H1 (cell line): ENCODE results near the gene FAM83B. TPM values are rescaled to one million over a fixed set of nuclear protein-coding genes. Genes with fewer than 3 reads are reported as not detected.

Source experiments
- CTCF ChIA-PET: fragments of 300-600 bp; sonication (Branson Sonifier 250); formaldehyde crosslinking; loops from one replicate; lab custom pipeline; 2021; ENCODE audit not compliant: partially characterized antibody; lab: Charles Lee
- POLR2A ChIA-PET: fragments of 300-600 bp; sonication (Branson Sonifier 250); formaldehyde crosslinking; loops from one replicate; lab custom pipeline; 2021; ENCODE audit warnings: inconsistent platforms; ENCODE audit not compliant: partially characterized antibody; lab: Charles Lee
- DNase-seq, 2 experiments: peaks; one replicate each; pipeline versions ENCODE4 v3.0.0 to v3.0.0-alpha.2; 2010 to 2022; ENCODE audit warnings: low spot score in 2 of 2, low read depth in 1 of 2, mixed read lengths in 1 of 2
- FAIRE-seq: peaks from 2 replicates; lab custom pipeline; 2011; peaks lifted over from hg19 to GRCh38; lab: Jason Lieb, UNC
- H2AFZ ChIP-seq: 2 replicates; pipeline ENCODE4 v1.8.1; 2012; ENCODE audit warnings: low read length, inconsistent platforms
- H2AK5ac ChIP-seq: 2 replicates; pipeline ENCODE4 v1.6.1; 2013; ENCODE audit warnings: low read depth, low read length
- H2BK120ac ChIP-seq: replicated peaks from 2 replicates; pipeline ENCODE3; 2013; ENCODE audit warnings: low read depth, low read length, inconsistent platforms
- H2BK12ac ChIP-seq: 2 replicates; pipeline ENCODE4 v1.6.1; 2013; ENCODE audit warnings: low read depth, low read length
- H2BK15ac ChIP-seq: 2 replicates; pipeline ENCODE4 v1.6.1; 2013; ENCODE audit warnings: low read length
- H2BK20ac ChIP-seq: 2 replicates; pipeline ENCODE4 v1.6.1; 2013; ENCODE audit warnings: low read length
- H2BK5ac ChIP-seq: 2 replicates; pipeline ENCODE4 v1.6.1; 2013; ENCODE audit warnings: low read depth, low read length
- H3K14ac ChIP-seq: 2 replicates; pipeline ENCODE4 v1.6.1; 2013; ENCODE audit warnings: inconsistent platforms; ENCODE audit not compliant: insufficient read length
- H3K18ac ChIP-seq: 2 replicates; pipeline ENCODE4 v1.6.1; 2013; ENCODE audit warnings: low read length; ENCODE audit errors: extremely low read depth
- H3K23ac ChIP-seq: 2 replicates; pipeline ENCODE4 v1.6.1; 2013; ENCODE audit warnings: inconsistent platforms; ENCODE audit not compliant: insufficient read length
- H3K23me2 ChIP-seq: 2 replicates; pipeline ENCODE4 v1.6.1; 2013; ENCODE audit warnings: low read depth, low read length
- H3K27ac ChIP-seq: 2 replicates; pipeline ENCODE4 v1.6.1; 2011; ENCODE audit warnings: low read depth, low read length, inconsistent platforms
- H3K27me3 ChIP-seq, 4 experiments: replicated peaks in 1 of 4; 1 replicate in 1 of 4; 2 replicates in 3 of 4; pipeline versions ENCODE4 v1.6.1 to v1.8.1; 2011 to 2013; ENCODE audit warnings: low read length in 3 of 4, mild to moderate bottlenecking in 3 of 4, inconsistent platforms in 2 of 4, mixed read lengths in 2 of 4, moderate library complexity in 1 of 4; ENCODE audit not compliant: control insufficient read depth in 3 of 4, insufficient read depth in 3 of 4; ENCODE audit errors: extremely low read depth in 1 of 4
- H3K36me3 ChIP-seq, 4 experiments: 2 replicates each; pipeline versions ENCODE4 v1.6.1 to v1.8.1; 2011 to 2013; ENCODE audit warnings: mild to moderate bottlenecking in 4 of 4, low read length in 3 of 4, moderate library complexity in 2 of 4, control low read depth in 1 of 4, inconsistent platforms in 1 of 4; ENCODE audit not compliant: insufficient read depth in 4 of 4, control insufficient read depth in 2 of 4
- H3K4ac ChIP-seq: replicated peaks from 2 replicates; pipeline ENCODE3; 2013; ENCODE audit warnings: low read length, low read depth, mixed read lengths, inconsistent platforms; ENCODE audit not compliant: insufficient read length
- H3K4me1 ChIP-seq, 4 experiments: replicated peaks in 1 of 4; 1 replicate in 1 of 4; 2 replicates in 3 of 4; pipeline versions ENCODE4 v1.6.1 to v1.8.1; 2011 to 2013; ENCODE audit warnings: low read length in 3 of 4, inconsistent platforms in 2 of 4, mixed read lengths in 1 of 4; ENCODE audit not compliant: insufficient read depth in 4 of 4, control insufficient read depth in 3 of 4
- H3K4me2 ChIP-seq, 2 experiments: 2 replicates each; pipeline versions ENCODE4 v1.6.1 to v1.8.1; 2011 to 2013; ENCODE audit warnings: low read depth in 2 of 2, low read length in 2 of 2, control low read depth in 1 of 2, inconsistent platforms in 1 of 2, mild to moderate bottlenecking in 1 of 2; ENCODE audit not compliant: insufficient read depth in 1 of 2
- H3K4me3 ChIP-seq, 4 experiments: fragments of 200-600, 300-600 bp in 1 of 4; sonication (generic), shearing (Covaris generic), sonication (Bioruptor Twin) in 1 of 4; 2 replicates each; pipeline versions ENCODE4 v1.5.1 to v1.8.1; 2011 to 2016; ENCODE audit warnings: low read length in 4 of 4, low read depth in 3 of 4, control low read depth in 2 of 4, inconsistent platforms in 2 of 4, mild to moderate bottlenecking in 2 of 4, mixed read lengths in 1 of 4, moderate library complexity in 1 of 4; ENCODE audit not compliant: insufficient read depth in 2 of 4; ENCODE audit errors: extremely low read depth in 1 of 4
- H3K56ac ChIP-seq: replicated peaks from 2 replicates; pipeline ENCODE3; 2013; ENCODE audit warnings: low read depth, mild to moderate bottlenecking, mixed read lengths, low read length, inconsistent platforms; ENCODE audit not compliant: insufficient read length
- H3K79me1 ChIP-seq: 2 replicates; pipeline ENCODE4 v1.6.1; 2013; ENCODE audit warnings: low read depth, low read length, control low read depth
- H3K79me2 ChIP-seq, 2 experiments: 2 replicates each; pipeline versions ENCODE4 v1.6.1 to v1.8.1; 2012 to 2013; ENCODE audit warnings: low read length in 2 of 2, mild to moderate bottlenecking in 2 of 2, inconsistent platforms in 1 of 2; ENCODE audit not compliant: insufficient read depth in 2 of 2, control insufficient read depth in 1 of 2
- H3K9ac ChIP-seq, 4 experiments: replicated peaks in 1 of 4; 1 replicate in 1 of 4; 2 replicates in 3 of 4; pipeline versions ENCODE4 v1.6.1 to v1.8.1; 2011 to 2013; ENCODE audit warnings: low read depth in 3 of 4, low read length in 3 of 4, control low read depth in 2 of 4, mild to moderate bottlenecking in 2 of 4, moderate library complexity in 2 of 4, inconsistent platforms in 1 of 4; ENCODE audit errors: extremely low read depth in 1 of 4
- H3K9me3 ChIP-seq, 2 experiments: 2 replicates each; pipeline versions ENCODE4 v1.6.1 to v1.8.1; 2012 to 2013; ENCODE audit warnings: mild to moderate bottlenecking in 2 of 2, moderate library complexity in 2 of 2, control low read depth in 1 of 2, inconsistent platforms in 1 of 2, low read depth in 1 of 2, low read length in 1 of 2, mixed read lengths in 1 of 2; ENCODE audit not compliant: insufficient read depth in 2 of 2
- H4K20me1 ChIP-seq, 2 experiments: replicated peaks in 1 of 2; 2 replicates each; pipeline versions ENCODE3 to v1.8.1; 2011 to 2013; ENCODE audit warnings: inconsistent platforms in 2 of 2, low read length in 2 of 2, mild to moderate bottlenecking in 1 of 2; ENCODE audit not compliant: insufficient read depth in 2 of 2, control insufficient read depth in 1 of 2
- H4K5ac ChIP-seq: 2 replicates; pipeline ENCODE4 v1.6.1; 2013; ENCODE audit warnings: low read length, low read depth, mixed read lengths, inconsistent platforms; ENCODE audit not compliant: insufficient read length
- H4K8ac ChIP-seq: 2 replicates; pipeline ENCODE4 v1.8.0; 2013; ENCODE audit warnings: mild to moderate bottlenecking, moderate library complexity, low read length, inconsistent platforms; ENCODE audit not compliant: insufficient read depth; ENCODE audit errors: extremely low read depth
- H4K91ac ChIP-seq: replicated peaks from 2 replicates; pipeline ENCODE3; 2013; ENCODE audit warnings: low read length, mixed read lengths, inconsistent platforms; ENCODE audit not compliant: insufficient read length
- ATF2 ChIP-seq: IDR thresholded peaks from 2 replicates; pipeline ENCODE4 v1.6.1; 2012; ENCODE audit warnings: low read length, inconsistent platforms
- BRCA1 ChIP-seq: IDR thresholded peaks from 2 replicates; pipeline ENCODE4 v1.6.1; 2012; ENCODE audit warnings: low read depth, low read length, improper control_type of control experiment
- EZH2 ChIP-seq: fragments of 200-600 bp; sonication (generic); IDR thresholded peaks from 2 replicates; pipeline ENCODE4 v1.7.1; 2012; ENCODE audit warnings: low read depth, mild to moderate bottlenecking, moderate library complexity, low read length, inconsistent platforms; ENCODE audit not compliant: severe bottlenecking
- JUN ChIP-seq: IDR thresholded peaks from 2 replicates; pipeline ENCODE4 v1.6.1; 2011; ENCODE audit warnings: low read depth, mild to moderate bottlenecking, improper control_type of control experiment, low read length
- KDM5A ChIP-seq: fragments of 200-600 bp; IDR thresholded peaks from 2 replicates; pipeline ENCODE4 v1.7.1; 2012; ENCODE audit warnings: mild to moderate bottlenecking, low read length, inconsistent platforms, mixed read lengths
- NANOG ChIP-seq: IDR thresholded peaks from 2 replicates; pipeline ENCODE4 v1.6.1; 2011; ENCODE audit warnings: low read length, low read depth, mild to moderate bottlenecking, inconsistent platforms; ENCODE audit not compliant: insufficient read depth, poor library complexity, severe bottlenecking
- POLR2AphosphoS5 ChIP-seq: IDR thresholded peaks from 2 replicates; pipeline ENCODE4 v1.6.1; 2011; ENCODE audit warnings: low read depth, low read length
- SIX5 ChIP-seq: IDR thresholded peaks from 2 replicates; pipeline ENCODE4 v1.6.1; 2011; ENCODE audit warnings: mild to moderate bottlenecking, low read depth, low read length
- SP4 ChIP-seq: IDR thresholded peaks from 2 replicates; pipeline ENCODE4 v1.6.1; 2012; ENCODE audit warnings: low read length, inconsistent platforms
- TBP ChIP-seq: IDR thresholded peaks from 2 replicates; pipeline ENCODE4 v1.6.1; 2011; ENCODE audit warnings: low read depth, low read length, improper control_type of control experiment
- TCF12 ChIP-seq: IDR thresholded peaks from 2 replicates; pipeline ENCODE4 v1.6.1; 2011; ENCODE audit warnings: low read depth, mild to moderate bottlenecking, low read length
- USF2 ChIP-seq: IDR thresholded peaks from 2 replicates; pipeline ENCODE4 v1.6.1; 2011; ENCODE audit warnings: low read length, improper control_type of control experiment
- ZNF274 ChIP-seq: IDR thresholded peaks from 2 replicates; pipeline ENCODE4 v1.7.0; 2012; ENCODE audit warnings: low read length, borderline replicate concordance; ENCODE audit errors: extremely low read depth
- WGBS, 2 experiments: shearing (Covaris generic) in 1 of 2; methylation state at CpG; one replicate each; pipeline versions ENCODE4 v1.1.6 to v1.1.7; 2013 to 2015; ENCODE audit warnings: low lambda C conversion rate in 2 of 2, mixed read lengths in 2 of 2, inconsistent platforms in 1 of 2, low coverage in 1 of 2, missing lambda C conversion rate in 1 of 2; ENCODE audit not compliant: insufficient replicate concordance in 2 of 2, insufficient coverage in 1 of 2, insufficient read length in 1 of 2; ENCODE audit errors: extremely low coverage in 1 of 2, missing lambda C conversion rate in 1 of 2; 5-methylcytosine and 5-hydroxymethylcytosine counted together
- polyA plus RNA-seq, 7 experiments: library from polyadenylated mRNA; depleted of rRNA in 3 of 7; stranded (reverse) in 5 of 7; unstranded in 2 of 7; fragments of >200 nt in 5 of 7; fragments of 200-250 nt in 2 of 7; gene quantifications; 1 replicate in 5 of 7; 2 replicates in 1 of 7; 4 replicates in 1 of 7; pipeline versions ENCODE4 v1.2.1 to v1.2.3, GENCODE V29; 2011 to 2013; ENCODE audit warnings: missing spikeins in 2 of 7, mixed read lengths in 2 of 7
- total RNA-seq: library from RNA; stranded (reverse); fragmentation: NEBNext Ultra II Directional; extraction: Animal tissue kit (Norgen Biotek cat#: 25700); gene quantifications from 2 replicates; pipeline ENCODE4 v1.2.1, GENCODE V29; 2021

The FAM83B gene
- total and polyA plus RNA-seq, 2 of the 8 experiments (the other 6 are each of a cell fraction or from before 2014, with no cell fraction given): 0.71 to 5.7 TPM

- H4K91ac ChIP-seq: no peak overlapping the region
- no peak overlapping the region for H3K14ac ChIP-seq
- H3K4ac ChIP-seq: no peak overlapping the region
- no peak overlapping the region for H4K5ac ChIP-seq
- H3K4me1 ChIP-seq: no peaks in the 10 kb centered on the region
- H3K4me2 ChIP-seq: no peak overlapping the region
- no peak overlapping the region for H3K4me3 ChIP-seq
- no peak overlapping the region for H2BK120ac ChIP-seq
- H3K79me2 ChIP-seq: no peaks in the 10 kb centered on the region
- no peak overlapping the region for H2BK12ac ChIP-seq
- no peaks in the 10 kb centered on the region for H3K27me3 ChIP-seq
- no peak overlapping the region for H3K27ac ChIP-seq
- H3K9me3 ChIP-seq: no peaks in the 10 kb centered on the region
- H3K36me3 ChIP-seq: no peaks in the 10 kb centered on the region
- no peak overlapping the region for H3K56ac ChIP-seq
- H2AFZ ChIP-seq: no peak overlapping the region
- no peak overlapping the region for H2BK5ac ChIP-seq
- no peak overlapping the region for H3K23ac ChIP-seq
- POLR2A ChIA-PET: no interaction called here
- H2BK15ac ChIP-seq: no peak overlapping the region
- no peak overlapping the region for H3K9ac ChIP-seq
- H3K18ac ChIP-seq: no peak overlapping the region
- CTCF ChIA-PET: interaction anchor here (1.9 kb wide), 1 partner anchor 26 kb away, joined by 5 read pairs; the partner anchor contains the start of gene FAM83B
- DNase-seq (no peak), FAIRE-seq (no peak)
- no peak overlapping the region for H2AK5ac ChIP-seq
- no peaks in the 10 kb centered on the region for H4K20me1 ChIP-seq
- no peak overlapping the region for H2BK20ac ChIP-seq
- no peaks in the 10 kb centered on the region for H3K79me1 ChIP-seq
- no peaks in the 10 kb centered on the region for H3K23me2 ChIP-seq
- 95% methylated on average over 1 of the region's 1 CpG; no CpG with 5 or more reads in 1 of the 2 experiments for WGBS, 2 experiments
- no peak overlapping the region for H4K8ac ChIP-seq
- TF ChIP-seq NANOG: no peak
- no peak for TF ChIP-seq ZNF274
- TF ChIP-seq POLR2AphosphoS5: no peak
- no peak for TF ChIP-seq EZH2
- no peak for TF ChIP-seq BRCA1
- no peak for TF ChIP-seq KDM5A
- no peak for TF ChIP-seq SP4
- no peak for TF ChIP-seq SIX5
- no peak for TF ChIP-seq USF2
- no peak for TF ChIP-seq JUN
- TF ChIP-seq TBP: no peak
- no peak for TF ChIP-seq ATF2
- TF ChIP-seq TCF12: no peak
Measured at GRCh38 chr6:54873599-54873998, 27.0 kb downstream of the FAM83B start.
